CD8-positive, alpha-beta memory T cell (primary cell): ENCODE data around the gene NOC2L. TPM values are rescaled to one million over a fixed set of nuclear protein-coding genes. Genes with fewer than 3 reads are reported as not detected.

ENCODE experiments used
- CTCF ChIA-PET: fragments of 350-600 bp; sonication (Branson Sonifier 250); formaldehyde crosslinking; loops from one replicate; lab custom pipeline; 2021; ENCODE audit warnings: antibody characterized with exemption; lab: Charles Lee
- POLR2A ChIA-PET: fragments of 350-600 bp; sonication (Branson Sonifier 250); formaldehyde crosslinking; loops from one replicate; lab custom pipeline; 2021; ENCODE audit warnings: antibody characterized with exemption; lab: Charles Lee
- DNase-seq, 5 donors: peaks; one replicate each; pipeline versions ENCODE4 v3.0.0 to v3.0.0-alpha.2; 2020 to 2022; ENCODE audit warnings: mixed read lengths in 1 of 5
- H3K27ac ChIP-seq: one replicate; pipeline ENCODE4 v1.7.0; 2013; ENCODE audit warnings: low read depth, mild to moderate bottlenecking, low read length, moderate library complexity
- H3K27me3 ChIP-seq: 2 replicates; pipeline ENCODE4 v1.7.0; 2013; ENCODE audit warnings: low read length, mild to moderate bottlenecking; ENCODE audit not compliant: insufficient read depth, poor library complexity, severe bottlenecking
- H3K36me3 ChIP-seq: 2 replicates; pipeline ENCODE4 v1.7.0; 2013; ENCODE audit warnings: mild to moderate bottlenecking, low read length, moderate library complexity; ENCODE audit not compliant: insufficient read depth
- H3K4me1 ChIP-seq: 2 replicates; pipeline ENCODE4 v1.7.0; 2013; ENCODE audit warnings: mild to moderate bottlenecking, low read length, moderate library complexity; ENCODE audit not compliant: insufficient read depth
- H3K4me3 ChIP-seq: 2 replicates; pipeline ENCODE4 v1.7.0; 2013; ENCODE audit warnings: mild to moderate bottlenecking, low read length
- H3K9me3 ChIP-seq: 2 replicates; pipeline ENCODE4 v1.7.0; 2013; ENCODE audit warnings: mild to moderate bottlenecking, low read length
- H3K27ac Mint-ChIP-seq, 8 donors: one replicate each; pipeline ENCODE4 v1.8.0; 2020 to 2021; ENCODE audit warnings: mixed read lengths in 8 of 8, mild to moderate bottlenecking in 6 of 8, inconsistent platforms in 3 of 8, moderate library complexity in 3 of 8
- H3K27me3 Mint-ChIP-seq, 2 donors: one replicate each; pipeline ENCODE4 v1.8.0; 2020 to 2021; ENCODE audit warnings: mixed read lengths in 2 of 2, mild to moderate bottlenecking in 1 of 2, moderate library complexity in 1 of 2
- H3K36me3 Mint-ChIP-seq, 3 donors: one replicate each; pipeline ENCODE4 v1.8.0; 2020 to 2021; ENCODE audit warnings: mixed read lengths in 3 of 3, inconsistent platforms in 1 of 3, mild to moderate bottlenecking in 1 of 3
- H3K4me1 Mint-ChIP-seq, 3 donors: one replicate each; pipeline ENCODE4 v1.8.0; 2020 to 2021; ENCODE audit warnings: mixed read lengths in 3 of 3, inconsistent platforms in 1 of 3, mild to moderate bottlenecking in 1 of 3
- H3K4me3 Mint-ChIP-seq, 7 donors: one replicate each; pipeline ENCODE4 v1.8.0; 2020 to 2021; ENCODE audit warnings: mixed read lengths in 7 of 7, mild to moderate bottlenecking in 6 of 7, moderate library complexity in 4 of 7, inconsistent platforms in 2 of 7
- H3K9me3 Mint-ChIP-seq, 5 donors: one replicate each; pipeline ENCODE4 v1.8.0; 2020 to 2022; ENCODE audit warnings: mixed read lengths in 5 of 5, mild to moderate bottlenecking in 3 of 5, moderate library complexity in 2 of 5, inconsistent platforms in 1 of 5
- polyA plus RNA-seq: library from polyadenylated mRNA; unstranded; fragments of 300-500 nt; fragmentation: Illumina TruSeq; gene quantifications from one replicate; pipeline ENCODE4 v1.2.3, GENCODE V29; 2021
- total RNA-seq, 2 experiments: library from RNA; stranded (reverse); gene quantifications; one replicate each; pipeline ENCODE4 v1.2.3, GENCODE V29; 2021

Gene NOC2L
- total RNA-seq: 100 to 1,000 TPM; 175 to 187 TPM
- 72.3 TPM for polyA plus RNA-seq

DNA sequence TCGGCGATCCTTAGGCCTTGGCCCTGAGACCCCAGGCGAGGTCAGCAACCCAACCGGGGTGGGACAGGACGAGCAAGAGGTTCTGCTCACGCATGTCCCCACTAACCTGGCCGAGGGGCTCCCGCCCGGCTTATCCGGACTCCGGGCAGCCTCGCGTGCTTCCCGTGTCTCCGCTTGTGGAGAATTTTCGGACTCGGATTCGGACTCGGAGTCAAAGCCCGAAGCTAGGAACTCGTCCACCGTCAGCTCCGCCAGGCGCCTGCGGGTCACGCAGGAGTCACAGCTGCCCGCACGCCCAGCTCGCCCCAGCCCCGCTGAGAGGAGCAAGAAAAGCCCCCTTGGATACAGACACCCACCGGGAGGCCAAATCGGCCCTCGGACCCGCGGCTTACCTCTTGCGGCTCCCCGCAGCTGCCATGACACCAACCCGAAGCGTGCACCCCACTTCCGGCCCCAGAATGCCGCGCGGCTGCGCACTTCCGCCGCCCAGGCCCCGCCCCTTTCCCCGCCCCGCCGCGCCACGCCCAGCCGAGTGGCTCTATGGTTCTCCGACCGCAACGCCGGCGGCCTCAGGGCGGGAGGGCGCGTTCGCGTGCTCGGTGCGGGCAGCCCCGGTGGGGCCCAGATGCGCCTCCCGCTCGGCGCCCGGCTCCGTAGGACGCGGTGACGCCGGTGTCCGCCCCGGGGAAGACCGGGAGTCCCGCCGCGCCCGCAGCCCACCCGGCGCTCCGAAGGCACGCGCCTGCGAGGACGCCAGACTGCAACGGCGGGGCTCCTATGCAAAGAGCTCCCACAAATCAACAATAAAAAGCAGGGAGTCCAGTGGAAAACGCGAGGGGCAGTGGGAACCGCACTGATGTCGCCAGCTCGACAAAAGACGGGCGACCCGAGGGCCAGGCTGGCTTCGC is at the start of gene NOC2L:
TSS of gene NOC2L (minus strand) at position 434 of the 908 bp plus-strand sequence. CDS start at position 418, 16 bp downstream.
- no peaks in the 10 kb centered on the region for H3K9me3 ChIP-seq
- peak within 1 kb of the TSS; percentile 89 for H3K27ac ChIP-seq
- peaks cover 27% of the 10 kb centered on the region for H3K36me3 ChIP-seq
- ChIA-PET POLR2A (interaction anchor here (0.6 to 1.1 kb wide), 5 partner anchors 11 to 467 kb away, joined by 3 to 6 read pairs (median 3); no protein-coding TSS in a partner anchor), CTCF (interaction anchor here (0.6 to 1.3 kb wide), 2 partner anchors 15 to 54 kb away, joined by 3 to 5 read pairs; no protein-coding TSS in a partner anchor)
- peaks cover 18 to 29% (median 21%) of the 10 kb centered on the region in 3 donors for H3K4me1 Mint-ChIP-seq
- peaks cover 0 to 2% of the 10 kb centered on the region in 2 donors for H3K27me3 Mint-ChIP-seq
- H3K4me3 ChIP-seq: peak within 1 kb of the TSS; percentile 99
- H3K9me3 Mint-ChIP-seq: no peaks in the 10 kb centered on the region
- peak; percentile 88 to 95 (median 91) for DNase-seq
- H3K4me1 ChIP-seq: peaks cover 28% of the 10 kb centered on the region
- H3K27me3 ChIP-seq: no peaks in the 10 kb centered on the region
- H3K36me3 Mint-ChIP-seq: peaks cover 5 to 50% (median 9%) of the 10 kb centered on the region in 3 donors
- H3K4me3 Mint-ChIP-seq: peak within 1 kb of the TSS; percentile 88 to 94 (median 90)
- peak within 1 kb of the TSS; percentile 64 to 95 (median 86) for H3K27ac Mint-ChIP-seq

DNA sequence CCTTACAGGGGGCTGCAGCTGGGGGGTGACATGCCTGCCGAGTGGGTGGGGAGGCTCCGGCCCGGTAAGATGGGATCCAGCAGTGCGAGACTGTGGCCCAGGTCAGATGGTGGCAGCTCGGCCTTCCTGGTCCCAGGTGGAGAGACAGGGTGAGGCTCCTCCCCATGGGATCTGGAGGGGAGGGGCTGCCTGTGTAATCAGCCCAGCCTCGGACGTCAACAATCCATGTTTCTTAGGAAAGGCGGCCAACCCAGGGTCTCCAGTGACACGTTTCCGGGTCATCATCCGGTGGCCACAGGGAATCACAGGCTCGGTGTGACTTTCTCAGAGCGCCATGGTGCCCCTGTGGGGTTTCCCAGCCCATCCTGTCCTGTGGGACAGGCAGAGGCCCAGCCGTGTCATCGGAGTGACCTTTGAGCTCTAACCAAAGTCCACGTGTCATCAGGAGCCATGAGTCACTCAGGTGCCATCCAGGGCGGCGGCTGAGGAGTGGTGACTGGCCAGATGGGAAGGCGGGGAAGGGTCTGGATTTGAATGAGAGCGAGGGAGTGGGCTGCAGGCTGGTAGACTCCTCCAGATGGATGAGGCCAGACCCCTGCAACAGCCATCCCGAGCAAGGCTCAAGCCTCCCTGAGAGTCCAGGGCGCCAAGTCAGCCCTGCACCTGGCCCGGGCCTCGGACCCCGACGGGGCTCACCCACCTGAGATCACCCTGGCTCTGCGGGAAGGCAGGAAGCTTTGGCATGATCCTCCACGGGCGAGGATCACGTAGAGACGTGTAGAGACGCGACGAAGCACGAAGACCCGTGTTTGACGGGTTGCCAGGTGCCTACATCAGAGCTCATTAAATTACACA is 47.5 kb upstream of the NOC2L start:
- CTCF ChIA-PET: interaction anchor here (1.7 kb wide), 1 partner anchor 23 kb away, joined by 8 read pairs; no protein-coding TSS in a partner anchor
- peaks cover 30% of the 10 kb centered on the region for H3K27me3 ChIP-seq
- Mint-ChIP-seq H3K27ac (no peak overlapping the region), H3K4me3 (no peak overlapping the region), H3K36me3 (no peaks in the 10 kb centered on the region), H3K27me3 (peaks cover 21 to 46% of the 10 kb centered on the region in 2 donors), H3K9me3 (peaks cover 0 to 2% (median 0%) of the 10 kb centered on the region in 5 donors), H3K4me1 (peaks cover 10 to 14% (median 11%) of the 10 kb centered on the region in 3 donors)
- H3K27ac ChIP-seq: no peak overlapping the region
- DNase-seq: no peak
- no peaks in the 10 kb centered on the region for H3K36me3 ChIP-seq
- POLR2A ChIA-PET: interaction anchor here (0.5 kb wide), 1 partner anchor 19 kb away, joined by 3 read pairs; no protein-coding TSS in a partner anchor
- H3K4me3 ChIP-seq: no peak overlapping the region
- no peaks in the 10 kb centered on the region for H3K9me3 ChIP-seq
- H3K4me1 ChIP-seq: peaks cover 8% of the 10 kb centered on the region

DNA sequence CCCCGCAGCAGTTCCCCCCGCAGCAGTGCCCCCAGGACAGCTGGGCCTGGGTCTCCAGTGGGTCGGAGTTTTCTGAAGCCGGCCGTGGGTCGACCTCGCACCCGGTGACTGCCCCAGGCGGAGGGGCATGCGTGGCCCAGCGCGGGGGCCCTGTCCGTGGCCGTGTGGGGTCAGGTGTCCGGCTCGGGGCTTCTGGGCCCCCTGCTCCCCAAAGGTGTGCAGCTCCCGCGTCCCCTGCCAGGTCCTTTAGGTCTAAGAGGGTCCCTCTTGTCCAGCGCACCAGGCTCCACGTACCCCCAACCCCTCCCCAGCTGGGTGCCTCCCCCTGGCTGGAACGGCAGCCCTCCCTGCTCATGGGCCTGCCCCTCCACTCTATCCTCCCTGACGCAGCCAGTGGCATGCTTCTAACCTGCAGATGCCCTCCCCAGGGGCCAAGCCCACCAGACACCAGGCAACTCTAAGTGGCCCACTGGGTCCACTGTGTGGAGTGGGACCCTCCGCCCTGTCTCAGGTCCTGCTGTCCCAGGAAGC is 46.8 kb upstream of the NOC2L start:
- Mint-ChIP-seq H3K9me3 (peaks cover 0 to 2% (median 0%) of the 10 kb centered on the region in 5 donors), H3K27me3 (peaks cover 22 to 45% of the 10 kb centered on the region in 2 donors), H3K36me3 (no peaks in the 10 kb centered on the region), H3K27ac (no peak overlapping the region), H3K4me1 (peaks cover 10 to 17% (median 11%) of the 10 kb centered on the region in 3 donors), H3K4me3 (no peak overlapping the region)
- POLR2A ChIA-PET: no interaction called here
- Histone ChIP-seq H3K4me3 (no peak overlapping the region), H3K27ac (no peak overlapping the region), H3K4me1 (peaks cover 15% of the 10 kb centered on the region), H3K27me3 (peaks cover 37% of the 10 kb centered on the region), H3K9me3 (no peaks in the 10 kb centered on the region), H3K36me3 (no peaks in the 10 kb centered on the region)
- peak in 1 of 5 donors; percentile 37 for DNase-seq
- CTCF ChIA-PET: no interaction called here

DNA sequence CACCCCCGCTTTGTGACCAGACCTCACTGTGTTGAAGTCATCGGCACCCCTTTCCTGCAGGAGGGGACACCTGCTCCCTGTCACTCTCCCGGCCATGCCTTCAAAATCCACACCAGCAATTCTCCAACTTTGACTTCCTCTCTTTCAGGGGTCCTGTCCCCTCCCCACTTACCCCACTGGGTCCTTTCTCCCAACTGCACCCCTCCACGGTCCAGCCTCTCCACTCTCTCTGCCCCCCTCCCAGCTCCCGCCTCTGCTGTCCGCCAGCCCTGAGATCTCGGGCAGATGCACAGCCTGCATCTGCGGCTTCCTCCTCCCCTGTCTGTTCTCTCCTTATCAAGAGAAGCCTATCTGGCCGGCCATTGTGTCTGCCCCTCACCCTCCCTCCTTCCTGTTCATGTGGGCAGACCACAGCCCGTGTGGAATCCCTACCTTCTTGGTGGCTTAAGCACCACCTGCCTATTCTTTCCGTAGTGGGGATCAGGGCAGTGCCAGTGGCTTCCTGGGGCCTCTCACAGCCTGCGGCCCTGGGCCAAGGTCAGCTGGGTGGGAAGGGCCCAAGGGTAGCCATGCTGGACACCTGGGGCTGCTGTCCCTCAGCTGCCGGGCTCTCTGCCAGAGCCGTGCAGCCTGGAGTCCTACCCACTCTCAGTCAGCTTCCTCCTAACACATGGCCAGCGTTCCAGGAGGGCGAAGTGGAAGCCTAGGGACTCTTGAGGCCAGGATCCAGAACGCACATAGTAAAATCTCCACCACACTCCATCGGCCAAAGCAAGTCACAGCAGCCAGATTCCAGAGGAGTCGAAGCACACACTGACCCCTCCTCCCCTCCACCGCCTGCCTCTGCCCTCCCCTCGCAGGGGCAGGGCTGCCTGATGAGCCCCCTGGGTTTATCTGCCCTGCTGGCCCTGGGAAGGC is 46.0 kb upstream of the NOC2L start:
- peaks cover 10 to 21% (median 13%) of the 10 kb centered on the region in 3 donors for H3K4me1 Mint-ChIP-seq

DNA sequence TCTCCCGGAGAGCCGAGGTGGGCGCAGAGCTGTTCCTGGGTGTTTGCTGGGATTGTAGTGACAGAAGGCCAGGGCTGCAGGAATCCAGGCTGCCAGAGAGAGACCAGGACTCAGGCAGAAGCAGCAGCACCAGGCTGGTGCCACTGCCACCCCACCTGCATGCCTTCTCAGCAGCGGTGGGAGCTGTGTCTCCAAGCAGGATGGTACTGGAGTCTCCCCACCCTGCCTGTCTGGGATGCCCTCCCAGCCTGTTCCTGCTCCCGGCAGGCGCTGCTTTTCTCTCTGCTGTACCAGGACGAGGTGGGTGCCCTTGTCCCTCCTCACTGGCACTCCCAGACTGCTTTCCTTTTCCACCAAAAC is 45.3 kb upstream of the NOC2L start:
- H3K4me3 Mint-ChIP-seq: peak overlapping the region in 1 of 7 donors; percentile 48
- H3K9me3 Mint-ChIP-seq: peaks cover 0 to 2% (median 0%) of the 10 kb centered on the region in 5 donors
- Histone ChIP-seq H3K9me3 (no peaks in the 10 kb centered on the region), H3K36me3 (no peaks in the 10 kb centered on the region), H3K4me3 (no peak overlapping the region), H3K27me3 (peaks cover 43% of the 10 kb centered on the region), H3K27ac (no peak overlapping the region), H3K4me1 (peaks cover 20% of the 10 kb centered on the region)
- peaks cover 28 to 50% of the 10 kb centered on the region in 2 donors for H3K27me3 Mint-ChIP-seq
- peaks cover 10 to 21% (median 13%) of the 10 kb centered on the region in 3 donors for H3K4me1 Mint-ChIP-seq
- no peak for DNase-seq
- peak overlapping the region in 2 of 8 donors; percentile 11 to 26 for H3K27ac Mint-ChIP-seq
- CTCF ChIA-PET: interaction anchor here (1.2 to 1.7 kb wide), 4 partner anchors 9 to 118 kb away, joined by 3 to 7 read pairs (median 4); partner anchors contain the start of genes AGRN and ISG15
- H3K36me3 Mint-ChIP-seq: no peaks in the 10 kb centered on the region
- POLR2A ChIA-PET: no interaction called here

More for the DNA sequence above, 46.0 kb upstream of the NOC2L start:
- Histone ChIP-seq H3K36me3 (no peaks in the 10 kb centered on the region), H3K4me3 (no peak overlapping the region), H3K9me3 (no peaks in the 10 kb centered on the region), H3K4me1 (peaks cover 20% of the 10 kb centered on the region), H3K27me3 (peaks cover 43% of the 10 kb centered on the region), H3K27ac (peak overlapping the region; percentile 39)
- peak overlapping the region in 1 of 7 donors; percentile 48 for H3K4me3 Mint-ChIP-seq
- ChIA-PET CTCF (interaction anchor here (1.4 to 1.7 kb wide), 3 partner anchors 8 to 117 kb away, joined by 3 to 7 read pairs (median 4); partner anchors contain the start of gene ISG15), POLR2A (no interaction called here)
- no peaks in the 10 kb centered on the region for H3K36me3 Mint-ChIP-seq
- peaks cover 0 to 2% (median 0%) of the 10 kb centered on the region in 5 donors for H3K9me3 Mint-ChIP-seq
- peaks cover 27 to 50% of the 10 kb centered on the region in 2 donors for H3K27me3 Mint-ChIP-seq
- no peak for DNase-seq
- peak overlapping the region in 2 of 8 donors; percentile 11 to 26 for H3K27ac Mint-ChIP-seq

DNA sequence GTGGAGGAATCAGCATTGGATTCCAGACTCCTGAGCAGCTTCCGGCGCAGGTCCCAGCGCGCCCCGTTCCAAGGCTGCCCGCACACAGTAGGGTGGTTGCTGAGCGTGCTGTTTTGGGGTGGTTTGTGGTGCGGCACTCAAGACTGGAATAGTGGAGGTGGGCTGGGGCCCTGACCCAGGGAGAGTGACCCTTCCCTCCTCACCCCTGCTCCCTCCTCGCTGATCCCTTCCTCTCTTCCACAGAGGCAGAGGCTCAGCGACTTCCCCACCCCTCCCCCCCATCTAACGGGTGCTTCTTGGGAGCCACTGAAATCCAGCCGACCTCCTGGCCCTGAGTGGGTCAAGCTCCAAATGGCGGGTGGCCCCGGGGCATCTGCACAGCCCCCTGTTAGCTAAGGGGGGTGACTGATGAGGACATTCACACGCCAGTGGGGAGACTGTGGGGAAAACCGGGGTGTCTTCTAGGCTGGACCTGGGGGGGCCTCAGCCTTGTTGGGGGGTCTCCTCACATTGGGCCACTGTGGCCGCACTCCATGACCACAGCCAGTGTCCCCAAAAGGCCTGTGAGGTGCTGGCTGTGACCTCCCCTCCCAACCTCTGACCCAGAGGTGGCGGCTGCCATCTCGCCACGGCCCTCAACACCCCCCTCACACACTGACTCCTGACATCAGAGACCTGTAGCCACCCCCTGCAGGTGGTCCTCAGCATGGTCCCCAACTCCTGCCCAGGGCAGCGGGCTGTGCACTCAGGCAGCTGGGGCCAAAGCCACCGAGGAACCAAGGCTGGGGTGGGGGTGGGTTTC is 44.8 kb upstream of the NOC2L start:
- H3K9me3 Mint-ChIP-seq: peaks cover 0 to 2% (median 0%) of the 10 kb centered on the region in 5 donors
- peaks cover 10 to 21% (median 10%) of the 10 kb centered on the region in 3 donors for H3K4me1 Mint-ChIP-seq

More for the DNA sequence above, 44.8 kb upstream of the NOC2L start:
- no peak overlapping the region for H3K27ac Mint-ChIP-seq
- peaks cover 43% of the 10 kb centered on the region for H3K27me3 ChIP-seq
- peaks cover 20% of the 10 kb centered on the region for H3K4me1 ChIP-seq
- no peaks in the 10 kb centered on the region for H3K9me3 ChIP-seq
- H3K36me3 ChIP-seq: no peaks in the 10 kb centered on the region
- CTCF ChIA-PET: interaction anchor here (1.2 to 1.7 kb wide), 5 partner anchors 10 to 119 kb away, joined by 3 to 7 read pairs (median 4); partner anchors contain the start of genes AGRN and ISG15
- H3K4me3 Mint-ChIP-seq: no peak overlapping the region
- H3K27ac ChIP-seq: no peak overlapping the region
- H3K4me3 ChIP-seq: no peak overlapping the region
- no peaks in the 10 kb centered on the region for H3K36me3 Mint-ChIP-seq
- DNase-seq: no peak
- POLR2A ChIA-PET: no interaction called here
- H3K27me3 Mint-ChIP-seq: peaks cover 28 to 46% of the 10 kb centered on the region in 2 donors
